Esophagus muscularis mucosa (tissue), 4 donors: ENCODE data around the gene TPD52L1.

Experiments
- CTCF ChIP-seq, 3 experiments: fragments of 200-600 bp in 2 of 3; fragments of 450-650 bp in 1 of 3; sonication (generic) in 2 of 3; IDR thresholded peaks; one replicate each; pipeline ENCODE4 v1.5.1; 2017 to 2019; ENCODE audit warnings: antibody characterized with exemption in 3 of 3, mild to moderate bottlenecking in 2 of 3, moderate library complexity in 1 of 3
- EP300 ChIP-seq: sonication (generic); formaldehyde crosslinking; IDR thresholded peaks from one replicate; pipeline ENCODE4 v1.6.1; 2017; ENCODE audit warnings: antibody characterized with exemption
- POLR2A ChIP-seq: fragments of 450-650 bp; IDR thresholded peaks from one replicate; pipeline ENCODE4 v1.6.1; 2017; ENCODE audit warnings: antibody characterized with exemption, moderate library complexity, mild to moderate bottlenecking, low read depth
- POLR2AphosphoS5 ChIP-seq, 2 donors: sonication (generic); formaldehyde crosslinking; IDR thresholded peaks; one replicate each; pipeline ENCODE4 v1.6.1; 2017; ENCODE audit warnings: antibody characterized with exemption in 2 of 2

DNA sequence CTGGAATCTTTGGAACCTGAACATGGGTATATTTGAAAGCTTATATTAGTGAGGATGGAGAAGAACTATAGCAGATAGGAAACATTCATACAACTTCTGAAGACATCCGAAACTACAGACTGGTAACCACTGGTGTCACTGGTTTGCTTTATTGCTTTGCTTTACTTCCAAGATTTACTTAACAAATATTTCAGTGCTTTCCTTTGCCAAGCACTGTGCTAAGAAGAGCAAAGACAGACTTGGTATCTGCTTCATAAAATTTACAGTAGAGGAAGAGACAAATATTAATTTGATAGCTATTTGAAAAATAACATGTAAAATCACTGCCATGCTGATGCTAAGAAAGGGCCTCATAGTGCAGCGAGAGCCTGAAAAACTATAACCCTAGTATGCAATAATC is 1.8 kb downstream of the TPD52L1 start:
- TF ChIP-seq CTCF (IDR thresholded peaks at IDR 0.05) (no peak), POLR2A (no peak), EP300 (no peak), POLR2AphosphoS5 (IDR thresholded peaks at IDR 0.05) (no peak)
